K562 (cell line): ENCODE data around the gene TDRD12. TPM values are rescaled to one million over a fixed set of nuclear protein-coding genes. Genes with fewer than 3 reads are reported as not detected.
A peak's percentile ranks its signal among the peaks of the same experiment; 100 is the strongest.

Experiments
- ATAC-seq: fragments of 200-7000 bp; cut with Tn5 transposase; 3 replicates; pipeline ENCODE4 v1.9.1; 2020; ENCODE audit warnings: moderate library complexity
- BruUV-seq: library from RNA; stranded (reverse); fragments of 400-500 nt; replicated peaks from 2 replicates; lab custom pipeline; 2021; lab: Mats Ljungman, UMichigan
- CTCF ChIA-PET: fragments of 300-600 bp; formaldehyde crosslinking; extraction: SDS; loops from one replicate; lab custom pipeline; 2021; ENCODE audit warnings: low intra/inter-chr PET ratio; lab: Yijun Ruan, JAX
- POLR2A ChIA-PET: fragments of 300-600, 350-650 bp; sonication (Branson Sonifier 250); formaldehyde crosslinking; extraction: SDS; loops from one replicate; lab custom pipeline; 2021; ENCODE audit warnings: antibody characterized with exemption, inconsistent platforms; lab: Yijun Ruan, JAX
- DNase-seq, 4 experiments: peaks; one replicate each; pipeline versions ENCODE4 v3.0.0 to v3.0.0-alpha.2; 2011 to 2018; ENCODE audit warnings: low spot score in 3 of 4, mixed read lengths in 3 of 4; ENCODE audit errors: extremely low read depth in 1 of 4
- FAIRE-seq: peaks from 2 replicates; lab custom pipeline; 2011; peaks lifted over from hg19 to GRCh38; lab: Jason Lieb, UNC
- H2AFZ ChIP-seq: 2 replicates; pipeline ENCODE4 v1.6.0; 2011; ENCODE audit warnings: low read depth, low read length, control low read depth, inconsistent platforms
- H3K27ac ChIP-seq: fragments of 200-600 bp; 3 replicates; pipeline ENCODE4 v1.8.0; 2011; ENCODE audit warnings: low read depth, mild to moderate bottlenecking, control low read depth, inconsistent platforms, low read length, moderate library complexity, mixed read lengths; ENCODE audit errors: extremely low read depth
- H3K27me3 ChIP-seq, 2 experiments: fragments of 300-600 bp in 1 of 2; 2 replicates in 1 of 2; 3 replicates in 1 of 2; pipeline versions ENCODE4 v1.6.0 to v1.8.0; 2011; ENCODE audit warnings: inconsistent platforms in 2 of 2, low read length in 2 of 2, mild to moderate bottlenecking in 1 of 2, mixed read lengths in 1 of 2, moderate library complexity in 1 of 2; ENCODE audit not compliant: control insufficient read depth in 2 of 2, insufficient read depth in 2 of 2
- H3K36me3 ChIP-seq: fragments of 300-600 bp; 3 replicates; pipeline ENCODE4 v1.8.0; 2011; ENCODE audit warnings: mild to moderate bottlenecking, low read length, inconsistent platforms; ENCODE audit not compliant: control insufficient read depth, insufficient read depth
- H3K4me1 ChIP-seq, 2 experiments: fragments of 200-600 bp in 1 of 2; replicated peaks in 1 of 2; 2 replicates in 1 of 2; 3 replicates in 1 of 2; pipeline versions ENCODE4 v1.5.1 to v1.8.0; 2011; ENCODE audit warnings: inconsistent platforms in 2 of 2, low read length in 2 of 2, mild to moderate bottlenecking in 1 of 2, mixed read lengths in 1 of 2, moderate library complexity in 1 of 2; ENCODE audit not compliant: control insufficient read depth in 2 of 2, insufficient read depth in 2 of 2
- H3K4me2 ChIP-seq: 2 replicates; pipeline ENCODE4 v1.6.1; 2011; ENCODE audit warnings: low read length, control low read depth, inconsistent platforms, mixed read lengths; ENCODE audit not compliant: insufficient read depth
- H3K4me3 ChIP-seq: fragments of 200-600 bp; sonication (generic), shearing (Covaris generic); 2 replicates; pipeline ENCODE4 v1.5.1; 2016; ENCODE audit warnings: control low read depth, inconsistent platforms
- H3K79me2 ChIP-seq: fragments of 200-600 bp; 3 replicates; pipeline ENCODE4 v1.8.0; 2011; ENCODE audit warnings: low read length, inconsistent platforms; ENCODE audit not compliant: control insufficient read depth, insufficient read depth
- H3K9ac ChIP-seq, 2 experiments: 2 replicates each; pipeline versions ENCODE4 v1.6.0 to v1.6.1; 2011; ENCODE audit warnings: low read depth in 2 of 2, low read length in 2 of 2, control low read depth in 1 of 2, inconsistent platforms in 1 of 2, mild to moderate bottlenecking in 1 of 2, mixed read lengths in 1 of 2; ENCODE audit not compliant: insufficient read depth in 1 of 2
- H3K9me1 ChIP-seq: one replicate; pipeline ENCODE4 v1.6.0; 2011; ENCODE audit warnings: inconsistent platforms, mild to moderate bottlenecking, low read length, moderate library complexity; ENCODE audit not compliant: control insufficient read depth, insufficient read depth
- H3K9me3 ChIP-seq: replicated peaks from 2 replicates; pipeline ENCODE4 v1.5.1; 2011; ENCODE audit warnings: low read depth, low read length, inconsistent platforms; ENCODE audit not compliant: control insufficient read depth, insufficient read depth
- H4K20me1 ChIP-seq: replicated peaks from 2 replicates; pipeline ENCODE4 v1.6.1; 2011; ENCODE audit warnings: low read length, inconsistent platforms, mixed read lengths; ENCODE audit not compliant: control insufficient read depth, insufficient read depth
- HOXB6 ChIP-seq: fragments of 250-450 bp; sonication (Bioruptor Pico); IDR thresholded peaks from 2 replicates; pipeline ENCODE4 v1.5.1; 2022; ENCODE audit warnings: mild to moderate bottlenecking, borderline replicate concordance
- JUN ChIP-seq, 2 experiments: sonication (generic) in 1 of 2; formaldehyde crosslinking in 1 of 2; IDR thresholded peaks; 2 replicates each; pipeline versions ENCODE4 v1.6.1 to v1.8.0; 2012 to 2022; ENCODE audit warnings: borderline replicate concordance in 2 of 2, mild to moderate bottlenecking in 2 of 2, improper control_type of control experiment in 1 of 2, low read depth in 1 of 2, low read length in 1 of 2, missing genetic modification reagents in 1 of 2
- MCM2 ChIP-seq: fragments of 450-650 bp; IDR thresholded peaks from 2 replicates; pipeline ENCODE4 v1.6.1; 2017; ENCODE audit warnings: low read depth, mild to moderate bottlenecking
- MITF ChIP-seq: IDR thresholded peaks from 2 replicates; pipeline ENCODE4 v1.6.1; 2014; ENCODE audit warnings: antibody characterized with exemption
- MTA2 ChIP-seq: fragments of 450-650 bp; IDR thresholded peaks from 2 replicates; pipeline ENCODE4 v1.6.1; 2016; ENCODE audit warnings: low read depth
- NFIC ChIP-seq: fragments of 450-650 bp; IDR thresholded peaks from 2 replicates; pipeline ENCODE4 v1.6.1; 2017; ENCODE audit warnings: mild to moderate bottlenecking, inconsistent platforms
- NR1H2 ChIP-seq: sonication (generic); formaldehyde crosslinking; IDR thresholded peaks from 2 replicates; pipeline ENCODE4 v1.4.0; 2020; ENCODE audit warnings: mild to moderate bottlenecking, missing genetic modification reagents
- PRDM10 ChIP-seq: fragments of 450-650 bp; IDR thresholded peaks from 2 replicates; pipeline ENCODE4 v1.6.1; 2018; ENCODE audit not compliant: partially characterized antibody
- SMAD3 ChIP-seq: fragments of 450-650 bp; formaldehyde crosslinking; conservative IDR thresholded peaks from 2 replicates; pipeline ENCODE4 v1.4.0; 2020; ENCODE audit warnings: mild to moderate bottlenecking
- SMARCA5 ChIP-seq: fragments of 450-650 bp; IDR thresholded peaks from 2 replicates; pipeline ENCODE4 v1.6.1; 2016
- ZNF655 ChIP-seq: fragments of 250-450 bp; sonication (Bioruptor Pico); IDR thresholded peaks from 2 replicates; pipeline ENCODE4 v1.5.0; 2021
- ZNF77 ChIP-seq: fragments of 250-450 bp; sonication (Bioruptor Pico); IDR thresholded peaks from 2 replicates; pipeline ENCODE4 v1.5.0; 2020
- WGBS: fragments of 100-300 bp; shearing (Covaris generic); methylation state at CpG from one replicate; pipeline ENCODE4 v1.1.6; 2016; ENCODE audit warnings: low coverage, mixed read lengths; ENCODE audit not compliant: insufficient coverage; ENCODE audit errors: missing lambda C conversion rate; 5-methylcytosine and 5-hydroxymethylcytosine counted together
- in situ Hi-C: fragments of 300-500 bp; cut with MboI; formaldehyde crosslinking; loops from 4 replicates; pipeline ENCODE4 v1.15.0; 2018; ENCODE audit warnings: inconsistent platforms, mixed read lengths
- intact Hi-C: fragments of 100-400 bp; cut with micrococcal nuclease; formaldehyde crosslinking; loops from 2 replicates; pipeline ENCODE4 v1.14.2; 2022
- polyA plus RNA-seq, 8 experiments: library from polyadenylated mRNA; depleted of rRNA in 4 of 8; stranded (reverse) in 5 of 8; unstranded in 3 of 8; fragments of >200 nt; fragmentation: Nextera tagmentation in 2 of 8; fragmentation: Illumina TruSeq in 1 of 8; extraction: Ambion mirVana in 2 of 8; extraction: Trizol in 1 of 8; gene quantifications; 2 replicates each; pipeline versions ENCODE4 v1.2.1 to v1.2.3, GENCODE V29; 2011 to 2014; ENCODE audit warnings: inconsistent platforms in 1 of 8, missing spikeins in 1 of 8
- total RNA-seq, 7 experiments: library from RNA; depleted of rRNA in 6 of 7; stranded (reverse); fragments of >200 nt in 6 of 7; fragmentation: Illumina TruSeq in 2 of 7; extraction: Trizol in 2 of 7; gene quantifications; 2 replicates each; pipeline versions ENCODE4 v1.2.1 to v1.2.3, GENCODE V29; 2011 to 2021; ENCODE audit warnings: low replicate concordance in 1 of 7

TDRD12 gene
- total and polyA plus RNA-seq, 9 of the 15 experiments (the other 6 are each of a cell fraction or from before 2014, with no cell fraction given): 0.03 TPM; not detected in 8

- H3K9me1 ChIP-seq: peaks cover 5% of the 10 kb centered on the region
- DNase-seq: peak in 3 of 4 experiments; percentile 26 to 95 (median 79)
- H2AFZ ChIP-seq: no peak overlapping the region
- no peaks in the 10 kb centered on the region; the same call in 1 of the 2 replicates for H3K9me3 ChIP-seq
- H3K27me3 ChIP-seq: no peaks in the 10 kb centered on the region
- no TSS peak for BruUV-seq
- in situ Hi-C loops (no loop called here), intact Hi-C loops (loop anchor here (1.0 to 5.0 kb wide), 3 partner anchors 44 to 90 kb away; partner anchors contain the start of gene PDCD5)
- ATAC-seq: peak; percentile 57
- H3K79me2 ChIP-seq: peaks cover 79% of the 10 kb centered on the region
- FAIRE-seq: peak; percentile 98
- under 1% methylated on average over 14 of the region's 14 CpGs for WGBS
- peak overlapping the region; percentile 63 for H3K27ac ChIP-seq
- ChIA-PET CTCF (no interaction called here), POLR2A (interaction anchor here (0.6 to 1.8 kb wide), 3 partner anchors 18 to 72 kb away, joined by 3 to 6 read pairs (median 5); no protein-coding TSS in a partner anchor)
- H3K36me3 ChIP-seq: peaks cover 33% of the 10 kb centered on the region
- H3K4me1 ChIP-seq: peaks cover 57 to 74% of the 10 kb centered on the region in 2 experiments
- peak overlapping the region; percentile 7; the same call in 1 of the 2 replicates for H3K4me3 ChIP-seq
- peak overlapping the region; percentile 36 to 90; a peak in 3 of 4 replicates for H3K9ac ChIP-seq
- H4K20me1 ChIP-seq: peaks cover 2% of the 10 kb centered on the region; the same call in 1 of the 2 replicates
- H3K4me2 ChIP-seq: peak overlapping the region; percentile 91
- no peak for TF ChIP-seq SMAD3 (CRISPR knock-in tag)
- peak; percentile 91 for TF ChIP-seq MITF
- peak; percentile 51 for TF ChIP-seq MTA2
- TF ChIP-seq PRDM10: peak; percentile 31
- no peak for TF ChIP-seq HOXB6 (CRISPR knock-in tag)
- peak; percentile 67 for TF ChIP-seq NFIC
- TF ChIP-seq SMARCA5: no peak
- no peak for TF ChIP-seq MCM2
- TF ChIP-seq ZNF77: no peak
- no peak for TF ChIP-seq ZNF655 (CRISPR knock-in tag)
- TF ChIP-seq JUN (IDR thresholded peaks at IDR 0.05; ENCODE audit: borderline replicate concordance, low read depth, low read length): peak; percentile 63; the same call in 1 of the 2 replicates
- no peak for TF ChIP-seq JUN (CRISPR knock-in tag; IDR thresholded peaks at IDR 0.05; ENCODE audit: borderline replicate concordance)
- no peak for TF ChIP-seq NR1H2 (CRISPR knock-in tag)
Observed at GRCh38 chr19:32671883-32672593, 47.5 kb upstream of the TDRD12 start.
